Suprapubic skin (tissue), 4 donors: ENCODE measurements around the gene ZNF12. TPM values are rescaled to one million over a fixed set of nuclear protein-coding genes. Genes with fewer than 3 reads are reported as not detected.
"Not testable (repeated sequence)": the region's sequence is repeated elsewhere in the genome, so short reads cannot be mapped to it uniquely, and the experiment has no call there.

Experiments used
- DNase-seq, 2 donors: peaks; one replicate each; pipeline ENCODE4 v3.0.0-alpha.2; 2019; ENCODE audit warnings: low spot score in 2 of 2
- H3K27ac ChIP-seq: fragments of 200-600 bp; sonication (generic); one replicate; pipeline ENCODE4 v1.5.1; 2019
- H3K27me3 ChIP-seq: fragments of 200-600 bp; sonication (generic); one replicate; pipeline ENCODE4 v1.5.1; 2019
- H3K36me3 ChIP-seq: fragments of 200-600 bp; sonication (generic); one replicate; pipeline ENCODE4 v1.5.1; 2019
- H3K4me1 ChIP-seq: fragments of 200-600 bp; sonication (generic); one replicate; pipeline ENCODE4 v1.5.1; 2019
- H3K4me3 ChIP-seq: fragments of 200-600 bp; sonication (generic); one replicate; pipeline ENCODE4 v1.5.1; 2019; ENCODE audit warnings: mild to moderate bottlenecking
- H3K9me3 ChIP-seq: fragments of 200-600 bp; sonication (generic); one replicate; pipeline ENCODE4 v1.5.1; 2019
- CTCF ChIP-seq, 2 donors: fragments of 200-600 bp in 1 of 2; fragments of 450-650 bp in 1 of 2; sonication (generic) in 1 of 2; IDR thresholded peaks; one replicate each; pipeline ENCODE4 v1.5.1; 2016 to 2019; ENCODE audit warnings: antibody characterized with exemption in 2 of 2, mild to moderate bottlenecking in 1 of 2, moderate library complexity in 1 of 2
- EP300 ChIP-seq: sonication (generic); formaldehyde crosslinking; IDR thresholded peaks from one replicate; pipeline ENCODE4 v1.6.1; 2017; ENCODE audit warnings: antibody characterized with exemption
- POLR2A ChIP-seq, 2 donors: fragments of 450-650 bp; IDR thresholded peaks; one replicate each; pipeline ENCODE4 v1.6.1; 2017; ENCODE audit warnings: antibody characterized with exemption in 2 of 2, mild to moderate bottlenecking in 2 of 2, moderate library complexity in 2 of 2
- POLR2AphosphoS5 ChIP-seq, 3 donors: sonication (generic); formaldehyde crosslinking; IDR thresholded peaks; one replicate each; pipeline ENCODE4 v1.6.1; 2017; ENCODE audit warnings: antibody characterized with exemption in 3 of 3
- WGBS: methylation state at CpG from one replicate; pipeline ENCODE4 v1.1.5; 2018; 5-methylcytosine and 5-hydroxymethylcytosine counted together
- total RNA-seq, 4 donors: library from RNA; depleted of rRNA; stranded (reverse); fragments of >200 nt; gene quantifications; one replicate each; pipeline ENCODE4 v1.1.0, GENCODE V29; 2016

The ZNF12 gene
- total RNA-seq, 4 donors from 2014 or later = 17.9 to 33.0 (median 19.0) TPM

- 97% methylated on average over 5 of the region's 5 CpGs for WGBS
- H3K27ac ChIP-seq = no peak overlapping the region
- H3K9me3 ChIP-seq = peaks cover 17% of the 10 kb centered on the region
- TF ChIP-seq EP300 = no peak
- peaks cover 76% of the 10 kb centered on the region for H3K36me3 ChIP-seq
- no peak for DNase-seq
- no peak overlapping the region for H3K4me3 ChIP-seq
- H3K27me3 ChIP-seq = no peaks in the 10 kb centered on the region
- H3K4me1 ChIP-seq = peaks cover 20% of the 10 kb centered on the region
These were observed 6.0 kb downstream of the ZNF12 start for GRCh38 chr7:6700793-6701192.

DNA sequence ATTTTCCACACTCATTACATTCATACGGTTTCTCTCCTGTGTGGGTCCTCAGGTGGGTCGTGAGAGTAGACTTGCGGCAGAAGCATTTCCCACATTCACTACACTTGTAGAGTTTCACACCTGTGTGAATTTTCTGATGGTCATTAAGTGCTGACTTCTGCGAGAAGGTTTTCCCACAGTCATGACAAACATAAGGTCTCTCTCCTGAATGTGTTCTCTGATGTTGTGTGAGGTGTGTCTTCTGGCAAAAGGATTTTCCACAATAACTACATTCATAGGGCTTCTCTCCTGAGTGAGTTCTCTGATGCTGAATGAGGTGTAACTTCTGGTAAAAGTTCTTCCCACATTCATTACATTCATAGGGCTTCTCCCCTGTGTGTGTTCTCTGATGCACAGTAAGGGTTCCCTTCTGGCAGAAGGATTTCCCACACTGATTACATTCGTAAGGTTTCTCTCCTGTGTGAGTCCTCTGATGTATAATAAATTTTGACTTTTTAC lies 15.1 kb downstream of the ZNF12 start:
- H3K9me3 ChIP-seq = peaks cover 85% of the 10 kb centered on the region
- no peak for DNase-seq
- no peak overlapping the region for H3K27ac ChIP-seq
- no peaks in the 10 kb centered on the region for H3K4me1 ChIP-seq
- WGBS = over 99% methylated on average over 5 of the region's 5 CpGs
- H3K27me3 ChIP-seq = no peaks in the 10 kb centered on the region
- H3K4me3 ChIP-seq = no peak overlapping the region
- H3K36me3 ChIP-seq = peaks cover 100% of the 10 kb centered on the region
- TF ChIP-seq EP300 (no peak), POLR2AphosphoS5 (IDR thresholded peaks at IDR 0.05) (no peak), POLR2A (IDR thresholded peaks at IDR 0.05) (no peak)

GRCh38 chr7:6691103-6691502 lies 15.6 kb downstream of the ZNF12 start:
- Histone ChIP-seq H3K27me3 (no peaks in the 10 kb centered on the region), H3K4me3 (no peak overlapping the region), H3K4me1 (no peaks in the 10 kb centered on the region), H3K27ac (no peak overlapping the region), H3K9me3 (peaks cover 87% of the 10 kb centered on the region), H3K36me3 (peaks cover 97% of the 10 kb centered on the region)
- 93% methylated on average over 4 of the region's 4 CpGs for WGBS
- no peak for DNase-seq
- no peak for TF ChIP-seq POLR2AphosphoS5 (IDR thresholded peaks at IDR 0.05)

- no peak overlapping the region for H3K4me3 ChIP-seq
- peaks cover 77% of the 10 kb centered on the region for H3K9me3 ChIP-seq
- H3K36me3 ChIP-seq = peaks cover 5% of the 10 kb centered on the region
- no peak overlapping the region for H3K27ac ChIP-seq
- H3K27me3 ChIP-seq = no peaks in the 10 kb centered on the region
- no peaks in the 10 kb centered on the region for H3K4me1 ChIP-seq
- no peak for DNase-seq
- WGBS = 100% methylated on average over 1 of the region's 1 CpG
- TF ChIP-seq POLR2A (IDR thresholded peaks at IDR 0.05) (no peak), POLR2AphosphoS5 (IDR thresholded peaks at IDR 0.05) (no peak), EP300 (no peak), CTCF (IDR thresholded peaks at IDR 0.05) (no peak)
These were observed 26.6 kb downstream of the ZNF12 start for GRCh38 chr7:6680146-6680545.

DNA sequence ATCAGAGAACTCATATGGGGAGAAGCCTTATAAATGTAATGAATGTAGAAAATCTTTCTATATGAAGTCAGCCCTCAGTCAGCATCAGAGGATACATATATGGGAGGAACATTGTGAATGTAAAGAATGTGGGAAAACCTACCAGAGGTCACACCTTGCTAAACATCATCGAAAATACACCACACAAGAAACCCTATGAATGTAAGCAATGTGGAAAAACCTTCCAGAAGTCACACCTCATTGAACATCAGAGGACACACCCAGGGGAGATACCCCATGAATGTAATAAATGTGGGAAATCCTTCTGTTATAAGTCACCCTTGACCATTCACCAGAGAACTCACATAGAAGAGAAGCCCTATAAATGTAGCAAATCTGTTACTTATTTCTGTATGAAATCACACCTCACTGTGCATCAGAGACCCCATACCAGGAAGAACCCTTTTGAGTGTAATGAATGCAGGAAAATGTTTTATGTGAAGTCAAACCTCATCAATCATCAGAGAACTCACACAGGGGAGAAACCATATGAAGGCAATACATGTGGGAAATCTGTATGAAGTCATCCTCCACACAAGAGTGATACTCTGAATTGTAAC lies 30.8 kb downstream of the ZNF12 start:
- H3K4me1 ChIP-seq = no peaks in the 10 kb centered on the region
- H3K27ac ChIP-seq = no peak overlapping the region
- DNase-seq = no peak
- no peaks in the 10 kb centered on the region for H3K36me3 ChIP-seq
- TF ChIP-seq EP300 (no peak), POLR2AphosphoS5 (IDR thresholded peaks at IDR 0.05) (no peak), POLR2A (IDR thresholded peaks at IDR 0.05) (no peak), CTCF (IDR thresholded peaks at IDR 0.05) (no peak)
- 94% methylated on average over 1 of the region's 1 CpG for WGBS
- H3K4me3 ChIP-seq = no peak overlapping the region
- H3K9me3 ChIP-seq = peaks cover 77% of the 10 kb centered on the region
- no peaks in the 10 kb centered on the region for H3K27me3 ChIP-seq

DNA sequence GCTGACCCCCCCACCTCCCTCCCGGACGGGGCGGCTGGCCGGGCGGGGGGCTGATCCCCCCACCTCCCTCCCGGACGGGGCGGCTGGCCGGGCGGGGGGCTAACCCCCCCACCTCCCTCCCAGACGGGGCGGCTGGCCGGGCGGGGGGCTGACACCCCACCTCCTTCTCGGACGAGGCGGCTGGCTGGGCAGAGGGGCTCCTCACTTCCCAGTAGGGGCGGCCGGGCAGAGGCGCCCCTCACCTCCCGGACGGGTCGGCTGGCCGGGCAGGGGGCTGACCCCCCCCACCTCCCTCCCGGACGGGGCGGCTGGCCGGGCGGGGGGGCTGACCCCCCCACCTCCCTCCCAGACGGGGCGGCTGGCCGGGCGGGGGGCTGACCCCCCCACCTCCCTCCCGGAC lies 35.9 kb downstream of the ZNF12 start:
- H3K27ac ChIP-seq, H3K4me3 ChIP-seq, H3K27me3 ChIP-seq, DNase-seq, H3K4me1 ChIP-seq, H3K36me3 ChIP-seq: not testable (repeated sequence)
- no CpG with 5 or more reads among the region's 34 CpGs for WGBS
- peaks cover 44% of the 10 kb centered on the region for H3K9me3 ChIP-seq

DNA sequence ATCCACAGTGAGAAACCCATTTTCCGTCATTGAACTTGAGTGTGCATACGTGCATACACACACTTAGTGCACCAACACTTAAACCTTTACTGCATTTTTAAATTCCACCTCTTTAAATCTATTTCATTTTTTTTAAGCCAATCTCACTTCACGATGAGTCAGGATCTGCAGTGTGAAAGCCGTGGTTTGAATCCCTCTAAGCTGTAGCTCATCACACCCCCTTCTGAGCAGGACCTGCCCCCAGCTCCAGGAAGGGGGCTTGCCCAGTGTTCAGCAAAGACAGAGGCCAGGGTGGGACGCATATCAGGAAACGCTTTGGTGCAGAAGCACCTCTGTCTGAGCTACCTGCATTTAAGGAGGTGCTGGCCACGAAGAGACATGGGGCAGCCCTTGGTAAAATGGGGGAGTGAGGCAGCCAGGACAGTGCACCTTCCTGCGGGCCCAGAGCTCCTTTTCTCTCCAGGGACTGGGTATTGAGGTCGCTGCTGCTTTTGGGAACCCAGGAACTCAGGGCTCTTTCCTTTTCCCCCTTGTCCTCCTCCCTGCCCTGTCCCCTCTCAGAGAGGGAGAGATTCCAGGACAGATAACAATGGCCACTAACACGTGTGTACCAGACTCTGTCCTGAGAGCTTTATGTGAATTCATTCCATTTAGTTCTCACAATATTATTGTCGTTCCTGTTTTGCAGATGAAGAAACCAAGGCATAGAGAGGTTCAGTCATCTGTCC lies 48.0 kb downstream of the ZNF12 start:
- Histone ChIP-seq H3K27me3 (peaks cover 3% of the 10 kb centered on the region), H3K27ac (no peak overlapping the region), H3K4me3 (no peak overlapping the region), H3K9me3 (no peaks in the 10 kb centered on the region), H3K4me1 (peaks cover 1% of the 10 kb centered on the region), H3K36me3 (peaks cover 23% of the 10 kb centered on the region)
- TF ChIP-seq EP300 (no peak), POLR2AphosphoS5 (IDR thresholded peaks at IDR 0.05) (no peak), CTCF (IDR thresholded peaks at IDR 0.05) (no peak), POLR2A (IDR thresholded peaks at IDR 0.05) (no peak)
- WGBS = 28% methylated on average over 10 of the region's 11 CpGs
- no peak for DNase-seq
